Measurements from ENCODE around the gene AP1S1.
A peak's percentile ranks its signal among the peaks of the same experiment; 100 is the strongest.

The AP1S1 gene

GRCh38 chr7:101169838-101170551, 15.7 kb downstream of the AP1S1 start:
- H3K27me3 ChIP-seq (replicated peaks in 2 of 5; ENCODE audit: control insufficient read depth in 4 of 5, insufficient read depth in 5 of 5, low read length in 4 of 5): peaks cover 5 to 99% (median 63%) of the 10 kb centered on the region in 5 experiments
- ChIA-PET CTCF (interaction anchor here (0.9 to 3.1 kb wide), 7 partner anchors 13 to 113 kb away, joined by 3 to 19 read pairs (median 4); no protein-coding TSS in a partner anchor), POLR2A (no interaction called here)
- H3K4me1 ChIP-seq (ENCODE audit: control extremely low read depth in 1 of 4, control insufficient read depth in 4 of 4, insufficient read depth in 4 of 4, low read length in 3 of 4): peaks cover 0 to 62% (median 47%) of the 10 kb centered on the region in 4 experiments
- no peak overlapping the region for H3K27ac ChIP-seq (ENCODE audit: insufficient read depth in 1 of 2, low read depth in 1 of 2, low read length in 2 of 2, poor library complexity in 1 of 2, severe bottlenecking in 2 of 2)
- WGBS (ENCODE audit: insufficient coverage): 3% methylated on average over 20 of the region's 33 CpGs
- H3K4me3 ChIP-seq (ENCODE audit: control insufficient read depth in 1 of 7, extremely low read depth in 1 of 7, insufficient read depth in 4 of 7, low read depth in 2 of 7, low read length in 6 of 7): no peak overlapping the region
- peak; percentile 69 to 87 (median 85) for DNase-seq
- no peaks in the 10 kb centered on the region for H3K9me3 ChIP-seq (ENCODE audit: control extremely low read depth in 1 of 5, control insufficient read depth in 4 of 5, insufficient read depth in 2 of 5, low read depth in 1 of 5, low read length in 4 of 5)
- no peaks in the 10 kb centered on the region for H3K36me3 ChIP-seq (ENCODE audit: control insufficient read depth in 4 of 4, insufficient read depth in 4 of 4, low read length in 3 of 4)

- Histone ChIP-seq H3K27me3 (replicated peaks in 2 of 5; ENCODE audit: control insufficient read depth in 4 of 5, insufficient read depth in 5 of 5, low read length in 4 of 5) (peaks cover 5 to 100% (median 68%) of the 10 kb centered on the region in 5 experiments), H3K4me3 (ENCODE audit: control insufficient read depth in 1 of 7, extremely low read depth in 1 of 7, insufficient read depth in 4 of 7, low read depth in 2 of 7, low read length in 6 of 7) (no peak overlapping the region), H3K36me3 (ENCODE audit: control insufficient read depth in 4 of 4, insufficient read depth in 4 of 4, low read length in 3 of 4) (no peaks in the 10 kb centered on the region), H3K27ac (ENCODE audit: insufficient read depth in 1 of 2, low read depth in 1 of 2, low read length in 2 of 2, poor library complexity in 1 of 2, severe bottlenecking in 2 of 2) (no peak overlapping the region), H3K4me1 (ENCODE audit: control extremely low read depth in 1 of 4, control insufficient read depth in 4 of 4, insufficient read depth in 4 of 4, low read length in 3 of 4) (peaks cover 0 to 55% (median 42%) of the 10 kb centered on the region in 4 experiments), H3K9me3 (ENCODE audit: control extremely low read depth in 1 of 5, control insufficient read depth in 4 of 5, insufficient read depth in 2 of 5, low read depth in 1 of 5, low read length in 4 of 5) (no peaks in the 10 kb centered on the region)
- POLR2A ChIA-PET: no interaction called here
- peak in 2 of 3 donors; percentile 38 to 56 for DNase-seq
- 3% methylated on average over 14 of the region's 17 CpGs for WGBS (ENCODE audit: insufficient coverage)
- CTCF ChIA-PET: interaction anchor here (0.9 to 3.1 kb wide), 10 partner anchors 14 to 112 kb away, joined by 3 to 19 read pairs (median 4); no protein-coding TSS in a partner anchor
Observed at GRCh38 chr7:101170617-101171441, 16.6 kb downstream of the AP1S1 start.

DNA sequence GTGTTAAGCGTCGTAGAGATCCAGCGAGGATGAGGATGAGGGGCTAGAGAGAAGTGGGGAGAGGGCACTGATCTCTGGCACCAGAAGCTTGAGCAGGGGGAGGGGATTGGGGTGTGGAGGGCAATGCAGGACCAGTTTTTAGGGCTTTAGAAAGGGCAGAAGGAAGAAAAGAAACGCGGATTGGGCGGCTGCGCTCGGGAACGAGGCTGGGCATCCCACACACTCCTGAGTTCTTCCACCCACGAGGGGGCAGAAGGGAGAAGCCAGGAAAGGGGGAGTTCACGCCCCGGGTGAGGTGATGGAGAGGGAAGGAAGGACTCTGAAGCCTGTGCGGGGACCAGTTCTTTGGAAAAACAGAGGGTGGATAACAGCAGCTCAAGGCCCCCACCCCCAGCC, 17.2 kb downstream of the AP1S1 start:
- WGBS (ENCODE audit: insufficient coverage): 1% methylated on average over 9 of the region's 13 CpGs
- CTCF ChIA-PET: interaction anchor here (0.9 to 3.1 kb wide), 8 partner anchors 14 to 112 kb away, joined by 3 to 19 read pairs (median 4); no protein-coding TSS in a partner anchor
- no peak overlapping the region for H3K4me3 ChIP-seq (ENCODE audit: control insufficient read depth in 1 of 7, extremely low read depth in 1 of 7, insufficient read depth in 4 of 7, low read depth in 2 of 7, low read length in 6 of 7)
- no peaks in the 10 kb centered on the region for H3K9me3 ChIP-seq (ENCODE audit: control extremely low read depth in 1 of 5, control insufficient read depth in 4 of 5, insufficient read depth in 2 of 5, low read depth in 1 of 5, low read length in 4 of 5)
- no peaks in the 10 kb centered on the region for H3K36me3 ChIP-seq (ENCODE audit: control insufficient read depth in 4 of 4, insufficient read depth in 4 of 4, low read length in 3 of 4)
- no peak for DNase-seq
- no peak overlapping the region for H3K27ac ChIP-seq (ENCODE audit: insufficient read depth in 1 of 2, low read depth in 1 of 2, low read length in 2 of 2, poor library complexity in 1 of 2, severe bottlenecking in 2 of 2)
- peaks cover 0 to 49% (median 38%) of the 10 kb centered on the region in 4 experiments for H3K4me1 ChIP-seq (ENCODE audit: control extremely low read depth in 1 of 4, control insufficient read depth in 4 of 4, insufficient read depth in 4 of 4, low read length in 3 of 4)
- POLR2A ChIA-PET: no interaction called here
- H3K27me3 ChIP-seq (replicated peaks in 2 of 5; ENCODE audit: control insufficient read depth in 4 of 5, insufficient read depth in 5 of 5, low read length in 4 of 5): peaks cover 5 to 100% (median 64%) of the 10 kb centered on the region in 5 experiments

DNA sequence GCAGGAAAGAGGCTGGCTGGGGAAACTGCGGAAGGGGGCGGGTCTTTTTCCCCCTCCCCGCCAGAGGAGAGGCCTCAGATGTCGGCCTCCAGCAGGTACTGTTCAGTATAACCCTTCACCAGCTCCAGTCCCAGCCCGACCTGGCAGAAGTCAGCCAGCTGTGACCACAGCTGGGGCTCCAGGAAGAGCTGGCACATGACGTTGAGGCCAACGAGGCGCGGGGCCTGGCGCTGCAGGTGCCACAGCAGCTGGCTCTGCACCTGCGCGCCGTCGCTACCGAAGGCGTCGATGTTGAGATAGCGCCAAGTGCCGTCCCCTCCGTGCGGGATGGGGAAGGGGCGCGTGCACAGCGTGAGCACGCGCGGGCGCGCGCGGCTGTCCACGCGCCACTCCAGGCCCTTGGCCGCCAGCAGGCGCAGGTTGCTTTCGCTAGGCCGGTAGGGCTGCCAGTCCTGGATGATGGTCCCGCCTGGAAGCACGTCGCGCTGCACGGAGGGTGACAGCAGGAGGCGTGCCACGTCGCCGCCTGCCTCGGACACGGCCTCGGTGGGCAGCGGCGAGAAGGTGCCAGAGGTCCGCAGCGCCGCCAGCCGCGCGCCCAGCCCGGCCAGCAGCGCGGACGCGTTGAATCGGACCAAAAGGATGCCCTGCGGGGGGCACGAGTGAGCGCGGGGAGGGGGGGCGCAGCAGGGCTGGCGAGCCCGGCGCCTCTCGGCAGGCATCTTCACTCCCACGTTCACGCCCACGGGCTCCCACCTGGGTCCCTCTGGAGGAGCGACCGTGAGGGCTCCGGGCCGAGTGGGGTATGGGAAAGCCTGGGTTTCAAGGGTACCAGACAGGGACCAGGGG, 18.0 kb downstream of the AP1S1 start:
- Histone ChIP-seq H3K27ac (ENCODE audit: insufficient read depth in 1 of 2, low read depth in 1 of 2, low read length in 2 of 2, poor library complexity in 1 of 2, severe bottlenecking in 2 of 2) (no peak overlapping the region), H3K4me3 (ENCODE audit: control insufficient read depth in 1 of 7, extremely low read depth in 1 of 7, insufficient read depth in 4 of 7, low read depth in 2 of 7, low read length in 6 of 7) (peak overlapping the region in 4 of 7 experiments; percentile 13 to 43 (median 26)), H3K4me1 (ENCODE audit: control extremely low read depth in 1 of 4, control insufficient read depth in 4 of 4, insufficient read depth in 4 of 4, low read length in 3 of 4) (peaks cover 0 to 43% (median 33%) of the 10 kb centered on the region in 4 experiments), H3K36me3 (ENCODE audit: control insufficient read depth in 4 of 4, insufficient read depth in 4 of 4, low read length in 3 of 4) (no peaks in the 10 kb centered on the region), H3K9me3 (ENCODE audit: control extremely low read depth in 1 of 5, control insufficient read depth in 4 of 5, insufficient read depth in 2 of 5, low read depth in 1 of 5, low read length in 4 of 5) (no peaks in the 10 kb centered on the region), H3K27me3 (replicated peaks in 2 of 5; ENCODE audit: control insufficient read depth in 4 of 5, insufficient read depth in 5 of 5, low read length in 4 of 5) (peaks cover 10 to 100% (median 64%) of the 10 kb centered on the region in 5 experiments)
- ChIA-PET CTCF (interaction anchor here (0.8 to 3.1 kb wide), 10 partner anchors 14 to 111 kb away, joined by 3 to 19 read pairs (median 4); no protein-coding TSS in a partner anchor), POLR2A (no interaction called here)
- WGBS (ENCODE audit: insufficient coverage): under 1% methylated on average over 78 of the region's 79 CpGs
- peak; percentile 57 to 89 (median 85) for DNase-seq

- H3K36me3 ChIP-seq (ENCODE audit: control insufficient read depth in 4 of 4, insufficient read depth in 4 of 4, low read length in 3 of 4): no peaks in the 10 kb centered on the region
- peak overlapping the region in 3 of 7 experiments; percentile 31 to 43 (median 33) for H3K4me3 ChIP-seq (ENCODE audit: control insufficient read depth in 1 of 7, extremely low read depth in 1 of 7, insufficient read depth in 4 of 7, low read depth in 2 of 7, low read length in 6 of 7)
- WGBS (ENCODE audit: insufficient coverage): 1% methylated on average over 41 of the region's 53 CpGs
- H3K4me1 ChIP-seq (ENCODE audit: control extremely low read depth in 1 of 4, control insufficient read depth in 4 of 4, insufficient read depth in 4 of 4, low read length in 3 of 4): peaks cover 0 to 42% (median 31%) of the 10 kb centered on the region in 4 experiments
- no peak overlapping the region for H3K27ac ChIP-seq (ENCODE audit: insufficient read depth in 1 of 2, low read depth in 1 of 2, low read length in 2 of 2, poor library complexity in 1 of 2, severe bottlenecking in 2 of 2)
- ChIA-PET CTCF (interaction anchor here (0.8 to 2.4 kb wide), 9 partner anchors 9 to 110 kb away, joined by 3 to 17 read pairs (median 3); no protein-coding TSS in a partner anchor), POLR2A (interaction anchor here (1.3 kb wide), 1 partner anchor 20 kb away, joined by 3 read pairs; no protein-coding TSS in a partner anchor)
- H3K9me3 ChIP-seq (ENCODE audit: control extremely low read depth in 1 of 5, control insufficient read depth in 4 of 5, insufficient read depth in 2 of 5, low read depth in 1 of 5, low read length in 4 of 5): no peaks in the 10 kb centered on the region
- peak; percentile 73 to 80 (median 77) for DNase-seq
- H3K27me3 ChIP-seq (replicated peaks in 2 of 5; ENCODE audit: control insufficient read depth in 4 of 5, insufficient read depth in 5 of 5, low read length in 4 of 5): peaks cover 15 to 100% (median 64%) of the 10 kb centered on the region in 5 experiments
Observed at GRCh38 chr7:101172854-101173751, 18.8 kb downstream of the AP1S1 start.

Data from common myeloid progenitor, CD34-positive (primary cell).